HG02759 (cell line): ENCODE measurements around the gene CYP2J2.
"Not testable (repeated sequence)": the region's sequence is repeated elsewhere in the genome, so short reads cannot be mapped to it uniquely, and the experiment has no call there.

Source experiments
- ATAC-seq: cut with Tn5 transposase; IDR thresholded peaks from one replicate; pipeline ENCODE4 v1.9.1; 2021; ENCODE audit warnings: mild to moderate bottlenecking, moderate library complexity; ENCODE audit not compliant: unreplicated experiment

The CYP2J2 gene

DNA sequence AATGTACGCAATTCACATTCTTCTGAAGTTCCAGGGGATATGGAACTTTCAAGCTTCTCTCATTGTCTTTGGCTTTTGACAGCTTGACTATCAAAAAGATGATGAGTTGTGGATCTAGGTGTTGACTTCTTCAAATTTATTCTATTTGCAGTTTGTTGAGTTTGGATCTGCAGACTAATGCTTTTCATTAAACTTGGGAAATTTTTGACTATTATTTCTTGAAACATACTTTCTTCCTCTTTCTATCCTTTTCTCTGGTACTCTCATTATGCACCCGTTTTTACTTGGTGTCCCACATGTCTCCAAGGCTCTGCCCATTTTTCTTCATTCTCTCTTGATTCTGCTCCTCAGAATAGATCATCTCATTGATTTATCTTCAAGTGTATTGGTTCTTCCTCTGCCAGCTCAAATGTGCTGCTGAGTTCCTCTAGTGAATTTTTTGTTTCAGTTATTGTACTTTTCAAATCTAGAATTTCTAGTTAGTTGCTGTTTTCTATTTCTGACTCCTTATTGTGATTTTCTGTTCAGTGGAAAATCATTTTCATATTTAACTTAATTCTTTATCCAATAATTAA, 49.4 kb downstream of the CYP2J2 start:
- ATAC-seq, result no peak

DNA sequence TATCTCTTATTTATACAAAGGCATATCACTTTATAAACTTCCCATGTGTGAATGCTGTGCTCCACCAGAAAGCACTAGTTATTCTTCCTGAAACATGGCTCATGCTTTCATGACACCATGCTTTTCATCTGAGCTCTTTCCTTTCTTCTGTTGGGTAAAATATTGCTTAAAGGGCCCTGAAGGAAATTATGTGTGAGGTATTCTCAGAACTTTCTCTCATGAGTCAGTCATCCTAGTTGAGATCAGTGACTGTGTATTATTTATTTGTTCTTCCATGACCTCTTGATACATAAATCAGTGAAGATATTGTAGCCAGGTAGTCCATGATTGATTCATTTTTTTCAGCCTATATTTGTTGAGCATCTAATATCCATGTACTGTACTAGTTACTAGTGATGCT, 54.8 kb downstream of the CYP2J2 start:
- no peak for ATAC-seq

DNA sequence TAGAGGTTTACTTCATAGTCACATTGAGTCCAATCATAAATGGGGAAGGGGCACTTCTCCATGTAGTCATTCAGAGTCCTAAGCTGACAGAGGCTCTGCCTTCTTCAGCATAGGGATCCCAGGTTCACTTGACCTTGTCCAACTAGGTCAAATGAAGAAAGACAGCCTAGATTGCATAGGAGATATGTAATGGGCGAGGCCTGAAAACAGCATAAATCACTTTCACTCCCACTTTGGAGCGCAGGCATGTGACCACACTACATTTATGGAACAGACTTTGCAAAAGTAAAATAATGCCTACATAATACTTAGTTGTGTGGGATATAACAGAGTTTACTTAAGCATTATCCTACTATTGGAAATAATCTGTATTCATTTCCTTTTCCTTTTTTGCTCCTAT, 60.1 kb downstream of the CYP2J2 start:
- no peak for ATAC-seq

DNA sequence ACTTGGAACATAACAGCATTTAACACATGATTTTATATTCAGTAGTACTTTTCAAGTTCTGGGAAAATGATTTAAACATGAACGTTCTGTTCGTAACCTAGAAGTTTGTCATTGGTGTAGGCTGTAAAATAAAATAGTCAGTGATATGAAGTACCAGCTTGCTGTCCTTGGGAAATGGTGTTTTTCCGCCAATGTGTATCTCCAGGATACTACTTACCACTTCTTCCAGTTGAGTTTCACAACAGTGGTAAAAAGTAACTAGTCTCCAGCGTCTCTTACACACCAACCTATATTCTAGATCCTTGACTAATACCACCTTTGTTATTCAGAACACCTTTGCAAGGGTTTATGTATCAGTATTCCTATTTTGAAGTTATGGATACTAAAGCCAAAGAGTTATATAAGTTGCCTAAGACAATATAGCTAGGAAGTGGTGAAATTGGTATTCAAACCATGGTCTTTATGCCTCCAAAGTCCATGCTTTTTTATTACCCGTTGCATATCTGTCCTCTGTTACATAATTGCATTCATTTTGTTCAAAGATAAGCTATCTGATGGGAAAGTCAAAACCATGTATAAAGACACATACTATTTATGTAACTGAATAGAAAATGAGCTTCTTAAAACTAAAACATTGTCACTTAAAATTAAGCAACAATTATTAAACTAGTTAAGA, 68.8 kb downstream of the CYP2J2 start:
- ATAC-seq, result no peak

DNA sequence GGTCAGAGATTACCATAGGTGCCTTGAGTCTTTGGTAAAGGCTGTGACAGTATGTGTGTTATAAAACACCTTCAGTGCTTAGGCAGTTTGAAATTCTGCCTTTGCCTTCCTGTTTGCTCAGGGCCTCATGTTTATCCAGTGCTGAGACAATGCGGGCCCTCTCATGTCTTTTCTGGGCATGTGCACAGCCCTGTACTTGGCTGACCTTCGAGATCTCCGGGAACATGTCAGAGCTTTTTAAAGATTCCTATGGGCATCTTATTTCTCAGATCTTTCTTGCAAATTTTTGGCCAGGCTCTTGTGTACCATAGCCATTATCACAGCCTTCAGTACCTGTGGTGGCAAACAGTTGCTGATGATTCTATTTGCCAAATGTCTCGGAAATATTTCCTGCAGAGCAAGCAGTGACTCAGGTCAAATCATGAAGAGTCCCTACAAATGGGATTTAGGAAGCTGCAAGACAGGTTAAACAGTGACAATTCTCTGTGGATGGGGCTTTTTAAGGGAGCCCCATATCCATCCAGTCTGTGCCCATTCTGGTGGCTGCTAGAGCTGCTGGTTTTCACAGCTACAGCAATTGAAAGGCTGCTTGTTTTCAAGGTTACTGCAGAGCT, 69.7 kb downstream of the CYP2J2 start:
- no peak for ATAC-seq

DNA sequence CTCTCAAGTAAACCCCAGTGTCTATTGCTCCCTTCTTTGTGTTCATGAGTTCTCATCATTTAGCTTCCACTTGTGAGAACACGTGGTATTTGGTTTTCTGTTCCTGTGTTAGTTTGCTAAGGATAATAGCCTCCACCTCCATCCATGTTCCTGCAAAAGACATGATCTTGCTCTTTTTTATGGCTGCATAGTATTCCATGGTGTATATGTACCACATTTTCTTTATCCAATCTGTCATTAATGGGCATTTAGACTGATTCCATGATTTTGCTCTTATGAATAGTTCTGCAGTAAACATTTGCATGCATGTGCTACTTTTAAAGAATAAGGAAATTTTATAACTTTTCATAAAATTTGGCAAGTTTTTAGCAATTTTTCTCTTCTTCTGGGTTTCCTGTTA, 71.3 kb downstream of the CYP2J2 start:
- ATAC-seq, result not testable (repeated sequence)

DNA sequence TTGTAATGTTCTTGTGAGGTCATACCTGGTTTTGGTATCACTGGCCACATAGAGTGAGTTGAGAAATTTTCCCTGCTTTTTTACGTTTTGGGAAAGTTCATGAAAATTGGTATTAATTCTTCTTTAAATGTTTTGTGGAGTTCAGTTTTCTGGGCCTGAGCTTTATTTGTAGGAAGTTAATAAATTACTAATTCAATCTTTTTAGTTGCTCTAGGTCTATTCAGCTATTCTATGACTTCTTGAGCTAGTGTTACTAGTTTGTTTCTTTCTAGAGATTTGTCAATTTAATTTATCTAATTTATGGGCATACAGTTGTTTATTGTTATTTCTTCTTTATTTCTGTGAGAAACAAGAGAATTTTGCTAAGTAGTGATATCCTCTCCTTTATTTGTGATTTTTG, 74.5 kb downstream of the CYP2J2 start:
- ATAC-seq, result no peak

DNA sequence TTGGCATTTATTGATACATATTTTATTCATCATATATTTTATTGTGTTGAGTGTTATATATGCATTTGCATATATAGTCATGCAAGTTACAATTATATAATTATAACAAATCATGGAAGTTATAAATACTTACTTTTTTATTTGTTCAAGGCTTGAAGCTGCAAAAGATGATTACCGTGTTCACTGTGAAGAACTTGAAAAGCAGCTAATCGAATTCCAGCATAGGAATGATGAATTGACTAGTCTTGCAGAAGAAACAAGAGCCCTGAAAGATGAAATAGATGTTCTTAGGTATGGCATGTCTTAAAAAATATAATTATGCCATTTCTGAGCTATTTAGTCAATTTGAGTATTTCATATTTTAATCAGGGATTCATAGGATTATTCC, 79.7 kb downstream of the CYP2J2 start:
- ATAC-seq, result no peak

DNA sequence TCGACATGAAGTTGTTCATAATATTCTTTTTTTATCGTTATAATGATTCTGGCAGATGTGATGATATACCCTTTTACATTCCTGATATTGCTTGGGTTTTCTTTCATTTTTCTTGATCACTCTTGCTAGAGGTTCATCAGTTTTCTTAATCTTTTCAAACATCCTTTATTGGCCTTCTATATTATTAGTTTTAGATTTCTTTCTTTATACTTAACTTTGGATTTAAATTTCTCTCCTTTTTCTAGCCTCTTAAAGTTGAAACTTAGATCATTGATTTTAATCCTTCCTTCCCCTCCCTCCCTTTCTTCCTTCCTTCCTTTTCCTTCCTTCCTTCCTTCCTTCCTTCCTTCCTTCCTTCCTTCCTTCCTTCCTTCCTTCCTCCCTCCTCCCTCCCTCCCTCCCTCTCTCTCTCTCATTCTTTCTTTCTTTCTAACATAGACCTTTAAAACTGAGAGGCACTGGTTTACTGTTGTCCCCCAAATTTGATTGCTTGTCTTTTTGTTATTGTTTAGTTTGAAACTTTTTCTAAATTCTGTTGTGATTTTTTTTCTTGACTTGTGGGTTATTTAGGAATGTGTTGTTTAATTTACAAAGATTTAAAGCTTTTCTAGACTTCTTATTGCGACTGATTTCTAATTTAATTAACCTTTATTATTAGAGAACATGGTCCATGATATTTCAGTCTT, 80.2 kb downstream of the CYP2J2 start:
- no peak for ATAC-seq

DNA sequence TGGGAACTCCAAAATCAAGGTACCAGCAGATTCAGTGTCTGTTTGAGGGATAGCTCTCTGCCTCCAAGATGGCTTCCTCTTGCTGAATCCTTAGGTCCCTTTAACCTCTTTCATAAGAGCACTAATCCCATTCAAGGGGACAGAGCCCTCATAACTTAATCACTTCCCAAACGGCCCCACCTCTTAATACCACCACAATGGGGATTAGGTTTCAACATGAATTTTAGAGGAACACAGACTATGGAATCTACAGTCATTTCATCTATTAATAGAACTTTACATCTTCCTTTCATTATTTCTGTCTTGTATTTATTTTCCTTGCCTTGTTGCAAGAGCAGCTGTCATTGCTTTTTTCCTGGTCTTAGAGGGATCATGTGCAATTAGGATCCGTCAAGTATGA, 81.5 kb downstream of the CYP2J2 start:
- ATAC-seq, result no peak
